T-helper 1 cell treated with Interleukin-12 subunit alpha and Interleukin-12 subunit beta and Interleukin-4 antibody, amounts not matched to agents 30 μg/mL and 1 μg/mL, for 36 hours (primary cell): ENCODE data around the gene ANO4.
"Not testable (repeated sequence)": the region's sequence is repeated elsewhere in the genome, so short reads cannot be mapped to it uniquely, and the experiment has no call there.

ENCODE experiments used
- H3K27ac Mint-ChIP-seq: one replicate; pipeline ENCODE4 v1.8.0; 2021; ENCODE audit warnings: mild to moderate bottlenecking, mixed read lengths
- H3K27me3 Mint-ChIP-seq: one replicate; pipeline ENCODE4 v1.8.0; 2021; ENCODE audit warnings: low read depth, mixed read lengths
- H3K36me3 Mint-ChIP-seq: one replicate; pipeline ENCODE4 v1.8.0; 2021; ENCODE audit warnings: low read depth, mixed read lengths
- H3K4me1 Mint-ChIP-seq: one replicate; pipeline ENCODE4 v1.8.0; 2021; ENCODE audit warnings: low read depth, mixed read lengths
- H3K4me3 Mint-ChIP-seq: one replicate; pipeline ENCODE4 v1.8.0; 2021; ENCODE audit warnings: mild to moderate bottlenecking, moderate library complexity, mixed read lengths
- H3K9me3 Mint-ChIP-seq: one replicate; pipeline ENCODE4 v1.8.0; 2021; ENCODE audit warnings: mixed read lengths

Gene ANO4

GRCh38 chr12:100963381-100963780 is 168.8 kb downstream of the ANO4 start:
- no peaks in the 10 kb centered on the region for H3K27me3 Mint-ChIP-seq
- H3K9me3 Mint-ChIP-seq, result no peaks in the 10 kb centered on the region
- no peak overlapping the region for H3K4me3 Mint-ChIP-seq
- no peaks in the 10 kb centered on the region for H3K36me3 Mint-ChIP-seq
- no peaks in the 10 kb centered on the region for H3K4me1 Mint-ChIP-seq
- no peak overlapping the region for H3K27ac Mint-ChIP-seq

GRCh38 chr12:100964028-100964427 is 169.5 kb downstream of the ANO4 start:
- H3K4me1 Mint-ChIP-seq, result no peaks in the 10 kb centered on the region
- no peaks in the 10 kb centered on the region for H3K9me3 Mint-ChIP-seq
- no peaks in the 10 kb centered on the region for H3K36me3 Mint-ChIP-seq
- no peak overlapping the region for H3K4me3 Mint-ChIP-seq
- no peak overlapping the region for H3K27ac Mint-ChIP-seq
- H3K27me3 Mint-ChIP-seq, result no peaks in the 10 kb centered on the region

GRCh38 chr12:100967189-100967588 is 172.6 kb downstream of the ANO4 start:
- no peaks in the 10 kb centered on the region for H3K36me3 Mint-ChIP-seq
- H3K27ac Mint-ChIP-seq, result no peak overlapping the region
- no peaks in the 10 kb centered on the region for H3K4me1 Mint-ChIP-seq
- no peaks in the 10 kb centered on the region for H3K27me3 Mint-ChIP-seq
- H3K4me3 Mint-ChIP-seq, result no peak overlapping the region
- no peaks in the 10 kb centered on the region for H3K9me3 Mint-ChIP-seq

- Mint-ChIP-seq H3K9me3 (no peaks in the 10 kb centered on the region), H3K4me1 (no peaks in the 10 kb centered on the region), H3K4me3 (no peak overlapping the region), H3K36me3 (no peaks in the 10 kb centered on the region), H3K27ac (no peak overlapping the region), H3K27me3 (no peaks in the 10 kb centered on the region)
Observed at GRCh38 chr12:100970894-100971293, 176.3 kb downstream of the ANO4 start.

GRCh38 chr12:100972121-100972520 is 177.5 kb downstream of the ANO4 start:
- Mint-ChIP-seq H3K27me3 (no peaks in the 10 kb centered on the region), H3K4me3 (no peak overlapping the region), H3K9me3 (no peaks in the 10 kb centered on the region), H3K4me1 (no peaks in the 10 kb centered on the region), H3K27ac (no peak overlapping the region), H3K36me3 (no peaks in the 10 kb centered on the region)

GRCh38 chr12:100974341-100974740 is 179.8 kb downstream of the ANO4 start:
- no peak overlapping the region for H3K27ac Mint-ChIP-seq
- no peaks in the 10 kb centered on the region for H3K4me1 Mint-ChIP-seq
- no peak overlapping the region for H3K4me3 Mint-ChIP-seq
- no peaks in the 10 kb centered on the region for H3K9me3 Mint-ChIP-seq
- no peaks in the 10 kb centered on the region for H3K27me3 Mint-ChIP-seq
- H3K36me3 Mint-ChIP-seq, result no peaks in the 10 kb centered on the region

- Mint-ChIP-seq H3K9me3 (no peaks in the 10 kb centered on the region), H3K27ac (no peak overlapping the region), H3K36me3 (no peaks in the 10 kb centered on the region), H3K4me3 (no peak overlapping the region), H3K4me1 (no peaks in the 10 kb centered on the region), H3K27me3 (no peaks in the 10 kb centered on the region)
Observed at GRCh38 chr12:100974747-100975146, 180.2 kb downstream of the ANO4 start.

GRCh38 chr12:100976735-100977134 is 182.2 kb downstream of the ANO4 start:
- no peaks in the 10 kb centered on the region for H3K27me3 Mint-ChIP-seq
- no peaks in the 10 kb centered on the region for H3K4me1 Mint-ChIP-seq
- no peaks in the 10 kb centered on the region for H3K36me3 Mint-ChIP-seq
- no peak overlapping the region for H3K4me3 Mint-ChIP-seq
- H3K27ac Mint-ChIP-seq, result no peak overlapping the region
- H3K9me3 Mint-ChIP-seq, result no peaks in the 10 kb centered on the region

GRCh38 chr12:100980856-100981255 is 186.3 kb downstream of the ANO4 start:
- Mint-ChIP-seq H3K9me3 (no peaks in the 10 kb centered on the region), H3K27ac (no peak overlapping the region)

GRCh38 chr12:100982511-100983183 is 188.1 kb downstream of the ANO4 start:
- Mint-ChIP-seq H3K4me1 (no peaks in the 10 kb centered on the region), H3K27ac (no peak overlapping the region), H3K9me3 (no peaks in the 10 kb centered on the region), H3K4me3 (no peak overlapping the region), H3K27me3 (no peaks in the 10 kb centered on the region), H3K36me3 (no peaks in the 10 kb centered on the region)

More at GRCh38 chr12:100980856-100981255, 186.3 kb downstream of the ANO4 start:
- H3K4me1 Mint-ChIP-seq, result no peaks in the 10 kb centered on the region
- no peaks in the 10 kb centered on the region for H3K36me3 Mint-ChIP-seq
- H3K4me3 Mint-ChIP-seq, result no peak overlapping the region
- H3K27me3 Mint-ChIP-seq, result no peaks in the 10 kb centered on the region

GRCh38 chr12:100984796-100985195 is 190.2 kb downstream of the ANO4 start:
- H3K4me3 Mint-ChIP-seq, result no peak overlapping the region
- no peaks in the 10 kb centered on the region for H3K27me3 Mint-ChIP-seq
- H3K4me1 Mint-ChIP-seq, result peaks cover 5% of the 10 kb centered on the region
- H3K36me3 Mint-ChIP-seq, result no peaks in the 10 kb centered on the region
- H3K9me3 Mint-ChIP-seq, result peaks cover 4% of the 10 kb centered on the region
- H3K27ac Mint-ChIP-seq, result no peak overlapping the region

- no peaks in the 10 kb centered on the region for H3K27me3 Mint-ChIP-seq
- peaks cover 5% of the 10 kb centered on the region for H3K4me1 Mint-ChIP-seq
- peaks cover 4% of the 10 kb centered on the region for H3K9me3 Mint-ChIP-seq
- no peak overlapping the region for H3K4me3 Mint-ChIP-seq
- H3K36me3 Mint-ChIP-seq, result no peaks in the 10 kb centered on the region
- no peak overlapping the region for H3K27ac Mint-ChIP-seq
Observed at GRCh38 chr12:100986595-100987547, 192.3 kb downstream of the ANO4 start.

GRCh38 chr12:100987552-100988521 is 193.3 kb downstream of the ANO4 start:
- Mint-ChIP-seq H3K4me3 (no peak overlapping the region), H3K4me1 (peaks cover 5% of the 10 kb centered on the region), H3K27ac (no peak overlapping the region), H3K9me3 (peaks cover 4% of the 10 kb centered on the region), H3K36me3 (no peaks in the 10 kb centered on the region), H3K27me3 (no peaks in the 10 kb centered on the region)

- not testable (repeated sequence) for H3K9me3 Mint-ChIP-seq, H3K4me3 Mint-ChIP-seq, H3K27ac Mint-ChIP-seq, H3K27me3 Mint-ChIP-seq, H3K36me3 Mint-ChIP-seq, H3K4me1 Mint-ChIP-seq
Observed at GRCh38 chr12:100989509-100989908, 194.9 kb downstream of the ANO4 start.
